ENCODE data around the gene VPS11.
"Not testable (repeated sequence)": the region's sequence is repeated elsewhere in the genome, so short reads cannot be mapped to it uniquely, and the experiment has no call there.

VPS11 gene

GRCh38 chr11:119039471-119039870 lies 28.1 kb upstream of the VPS11 start:
- not testable (repeated sequence) for DNase-seq

- DNase-seq: no peak
Measured at GRCh38 chr11:119041821-119042514, 25.6 kb upstream of the VPS11 start.

GRCh38 chr11:119042927-119043326 lies 24.7 kb upstream of the VPS11 start:
- DNase-seq: no peak

GRCh38 chr11:119044708-119045107 lies 22.9 kb upstream of the VPS11 start:
- DNase-seq: no peak

- DNase-seq: no peak
Measured at GRCh38 chr11:119046489-119046888, 21.1 kb upstream of the VPS11 start.

GRCh38 chr11:119047205-119047604 lies 20.4 kb upstream of the VPS11 start:
- DNase-seq: no peak

GRCh38 chr11:119048644-119049043 lies 19.0 kb upstream of the VPS11 start:
- DNase-seq: no peak

GRCh38 chr11:119049081-119049480 lies 18.5 kb upstream of the VPS11 start:
- no peak for DNase-seq

- DNase-seq: no peak
Measured at GRCh38 chr11:119051440-119052162, 16.0 kb upstream of the VPS11 start.

GRCh38 chr11:119052163-119052814 lies 15.3 kb upstream of the VPS11 start:
- DNase-seq: no peak

- DNase-seq: no peak
Measured at GRCh38 chr11:119054418-119054817, 13.2 kb upstream of the VPS11 start.

- no peak for DNase-seq
Measured at GRCh38 chr11:119055901-119056300, 11.7 kb upstream of the VPS11 start.

- DNase-seq: peak; percentile 37 to 40
Measured at GRCh38 chr11:119056421-119056999, 11.1 kb upstream of the VPS11 start.

- peak; percentile 99 to 100 for DNase-seq
Measured at GRCh38 chr11:119057000-119057769, 10.4 kb upstream of the VPS11 start, which contains the start of gene HYOU1. Gene HYOU1 (minus strand): TSS chr11:119057205. CDS start chr11:119056160, 1,045 bp downstream.

GRCh38 chr11:119059128-119059527 lies 8.5 kb upstream of the VPS11 start:
- DNase-seq: not testable (repeated sequence)

GRCh38 chr11:119061256-119061655 lies 6.4 kb upstream of the VPS11 start:
- no peak for DNase-seq

GRCh38 chr11:119062779-119063178 lies 4.8 kb upstream of the VPS11 start:
- DNase-seq: no peak

- peak; percentile 27 to 52 for DNase-seq
Measured at GRCh38 chr11:119065369-119065768, 2.2 kb upstream of the VPS11 start.

- DNase-seq: no peak
Measured at GRCh38 chr11:119077839-119078238, 10.2 kb downstream of the VPS11 start.

- DNase-seq: no peak
Measured at GRCh38 chr11:119078675-119079420, 11.2 kb downstream of the VPS11 start.

GRCh38 chr11:119081682-119082260 lies 14.2 kb downstream of the VPS11 start:
- DNase-seq: no peak

Data from activated CD4-positive, alpha-beta T cell treated with anti-CD3 and anti-CD28 coated beads for 4 hours (primary cell).